GM18502 (cell line): ENCODE results near the gene CDC37L1.
"Not testable (repeated sequence)": the region's sequence is repeated elsewhere in the genome, so short reads cannot be mapped to it uniquely, and the experiment has no call there.

Source experiments
- ATAC-seq: cut with Tn5 transposase; IDR thresholded peaks from one replicate; pipeline ENCODE4 v1.9.1; 2021; ENCODE audit warnings: mild to moderate bottlenecking; ENCODE audit not compliant: unreplicated experiment, poor library complexity

CDC37L1 gene

DNA sequence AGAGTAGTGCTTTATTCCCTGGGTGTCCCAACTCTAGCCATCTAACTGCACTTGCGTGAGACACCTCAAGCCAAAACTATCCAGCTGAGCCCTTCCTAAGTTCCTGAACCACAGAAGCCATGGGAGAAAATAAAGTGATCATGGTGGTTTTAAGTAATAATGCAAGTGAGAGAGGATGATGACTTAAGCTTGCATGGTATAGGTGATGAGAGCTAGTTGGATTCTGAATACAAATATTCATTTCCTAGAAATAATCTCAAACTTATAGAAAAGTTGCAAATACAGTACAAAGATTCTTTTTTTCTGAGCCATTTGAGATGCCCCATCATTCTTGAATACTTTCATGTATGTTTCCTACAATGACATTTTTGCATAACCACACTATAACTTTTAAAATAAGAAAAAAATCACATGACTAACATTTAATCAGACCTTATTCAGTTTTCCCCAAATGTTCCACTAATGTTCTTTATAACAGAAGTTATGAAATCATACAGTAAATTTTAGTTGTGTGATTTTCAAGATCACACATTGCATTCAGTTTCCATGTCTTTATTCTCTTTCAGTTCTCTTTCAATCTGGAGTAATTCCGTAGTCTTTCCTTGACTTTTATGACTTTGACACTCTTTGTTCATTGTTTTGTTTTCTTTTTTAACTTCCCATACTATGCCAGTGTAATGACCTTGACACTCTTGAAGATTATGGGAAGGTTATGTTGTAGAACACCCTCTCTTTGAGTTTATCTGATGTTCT lies 67.1 kb downstream of the CDC37L1 start:
- no peak for ATAC-seq

DNA sequence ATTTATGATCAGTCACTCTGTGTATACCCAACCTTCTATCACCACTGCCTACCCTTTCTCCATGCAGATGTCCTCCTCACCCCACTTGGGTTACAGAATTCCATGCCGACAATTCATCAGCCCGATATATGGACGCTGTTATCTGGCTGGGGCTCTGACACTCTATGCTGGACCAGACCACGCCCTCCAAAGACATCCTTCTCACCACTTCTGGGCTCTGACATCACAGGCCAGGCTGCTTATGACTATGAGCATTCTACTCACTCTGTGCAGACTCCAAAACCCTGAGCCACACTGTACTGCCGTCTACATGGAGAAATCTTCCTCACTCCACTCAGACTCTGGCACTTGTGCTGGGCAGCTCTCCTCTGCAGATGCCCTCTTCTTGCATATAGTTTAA lies 69.2 kb downstream of the CDC37L1 start:
- ATAC-seq: no peak

DNA sequence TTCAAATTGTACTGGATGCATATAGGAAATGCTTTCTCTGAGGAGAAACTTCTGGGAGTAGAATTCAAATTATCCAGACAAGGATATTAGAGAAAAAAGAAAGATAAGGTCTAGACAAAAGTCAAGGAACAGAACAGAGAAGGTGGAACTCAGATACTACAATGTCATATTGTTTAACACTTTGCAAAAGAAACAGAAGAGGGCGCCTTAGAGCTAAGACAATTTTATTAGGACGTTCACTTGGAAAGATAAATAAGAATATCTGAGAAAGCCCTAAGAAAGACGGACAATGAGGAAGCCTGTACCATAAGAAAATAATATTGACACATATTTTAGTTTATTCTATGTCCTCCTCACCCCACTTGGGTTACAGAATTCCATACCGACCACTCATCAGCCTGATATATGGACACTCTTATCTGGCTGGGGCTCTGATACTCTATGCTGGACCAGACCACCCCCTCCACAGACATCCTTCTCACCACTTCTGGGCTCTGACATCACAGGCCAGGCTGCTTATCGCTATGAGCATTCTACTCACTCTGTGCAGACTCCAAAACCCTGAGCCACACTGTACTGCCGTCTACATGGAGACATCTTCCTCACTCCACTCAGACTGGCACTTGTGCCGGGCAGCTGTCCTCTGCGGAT lies 70.8 kb downstream of the CDC37L1 start:
- no peak for ATAC-seq

DNA sequence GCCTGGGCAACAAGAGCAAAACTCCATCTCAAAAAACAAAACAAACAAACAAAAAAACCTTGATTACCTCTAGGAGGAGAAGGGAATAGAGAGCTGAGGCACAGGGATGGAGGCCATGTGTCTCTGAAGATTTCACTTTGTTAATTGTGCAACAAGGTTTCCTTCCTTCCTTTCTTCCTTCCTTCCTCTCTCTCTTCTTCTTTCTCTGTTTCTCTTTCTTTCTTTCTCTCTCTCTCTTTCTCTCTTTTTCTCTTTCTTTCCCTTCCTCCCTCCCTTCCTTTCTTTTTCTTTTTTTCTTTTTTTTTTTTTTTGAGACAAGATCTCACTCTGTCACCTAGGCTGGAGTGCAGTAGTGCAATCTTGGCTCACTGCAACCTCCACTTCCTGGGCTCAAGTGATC lies 75.2 kb downstream of the CDC37L1 start:
- not testable (repeated sequence) for ATAC-seq

DNA sequence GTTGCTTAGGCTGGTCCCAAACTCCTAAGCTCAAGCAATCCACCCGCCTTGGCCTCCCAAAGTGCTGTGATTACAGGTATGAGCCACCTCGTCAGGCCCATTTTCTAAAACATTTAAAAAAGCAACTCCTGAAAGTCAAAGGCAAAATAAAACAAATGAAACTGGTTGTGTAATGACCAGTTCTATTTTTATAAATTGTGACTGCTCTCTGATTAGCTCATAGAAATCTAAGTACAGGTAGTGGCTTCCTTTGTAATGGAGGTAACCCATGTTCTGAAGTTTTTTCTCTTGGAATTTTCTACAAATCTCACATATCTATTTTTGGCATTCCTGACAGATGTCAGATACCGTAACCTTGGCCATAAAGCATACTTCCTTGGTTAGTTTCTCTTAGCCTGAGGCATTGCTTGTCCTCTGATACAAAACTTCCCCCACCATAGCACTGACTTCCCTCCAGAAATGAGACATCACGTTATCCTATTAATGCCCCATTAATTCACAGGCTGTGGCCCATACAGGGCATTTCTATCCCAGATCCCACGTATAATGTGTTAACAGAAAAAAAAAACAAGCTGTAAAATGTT lies 75.7 kb downstream of the CDC37L1 start:
- ATAC-seq: peak; percentile 46

DNA sequence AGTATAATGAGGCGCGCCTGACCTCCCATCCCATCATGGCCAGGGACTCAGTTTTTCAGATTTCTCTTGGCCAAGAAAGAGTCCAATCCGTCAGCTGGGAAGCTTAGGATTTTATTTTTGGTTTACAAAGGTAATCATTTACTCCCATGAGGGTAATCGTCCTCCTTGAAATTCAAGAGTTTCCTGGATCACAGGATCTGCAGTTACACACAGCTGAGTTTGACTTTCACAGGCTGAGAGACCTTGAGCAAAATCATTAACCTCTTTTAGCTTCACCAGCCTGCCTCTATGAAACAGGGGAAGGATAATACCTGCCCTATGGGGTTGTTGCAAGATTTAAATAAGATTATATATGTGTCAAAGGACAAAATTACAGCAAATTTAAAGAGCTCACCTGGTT lies 77.1 kb downstream of the CDC37L1 start:
- ATAC-seq: no peak
